AG09309 (cell line): ENCODE results near the gene WASF3.

Experiments used
- DNase-seq: peaks from one replicate; pipeline ENCODE4 v3.0.0-alpha.2; 2010; ENCODE audit warnings: low read depth
- H3K4me3 ChIP-seq: 2 replicates; pipeline ENCODE4 v1.5.1; 2011; ENCODE audit warnings: mild to moderate bottlenecking, low read depth, low read length, moderate library complexity; ENCODE audit not compliant: control insufficient read depth
- CTCF ChIP-seq: IDR thresholded peaks from 2 replicates; pipeline ENCODE4 v1.5.1; 2011; ENCODE audit warnings: mild to moderate bottlenecking, low read depth, low read length, inconsistent platforms; ENCODE audit not compliant: insufficient read depth, control insufficient read depth; ENCODE audit errors: missing control alignments

Gene WASF3

GRCh38 chr13:26555413-26555812 lies 2.1 kb upstream of the WASF3 start:
- TF ChIP-seq CTCF = no peak
- H3K4me3 ChIP-seq = no peak overlapping the region
- DNase-seq = no peak

DNA sequence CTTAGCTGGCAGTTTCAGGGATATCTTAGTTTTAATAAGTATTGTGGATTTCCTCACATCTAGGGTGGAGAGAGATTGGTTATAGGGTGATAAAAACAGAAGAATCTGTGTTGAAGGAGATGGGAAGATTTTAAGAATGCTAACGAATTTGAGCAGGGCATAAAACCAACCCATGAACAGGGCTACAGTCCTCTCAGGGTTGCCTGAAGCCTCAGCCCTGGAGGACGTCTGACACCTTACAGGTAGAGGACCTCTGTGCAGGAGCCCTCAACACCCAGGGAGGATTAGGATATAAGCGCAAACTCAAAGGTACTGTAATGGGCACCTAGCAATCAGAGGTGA lies 461 bp upstream of the WASF3 start:
- no peak for DNase-seq
- peak overlapping the region; percentile 47 for H3K4me3 ChIP-seq
- no peak for TF ChIP-seq CTCF

DNA sequence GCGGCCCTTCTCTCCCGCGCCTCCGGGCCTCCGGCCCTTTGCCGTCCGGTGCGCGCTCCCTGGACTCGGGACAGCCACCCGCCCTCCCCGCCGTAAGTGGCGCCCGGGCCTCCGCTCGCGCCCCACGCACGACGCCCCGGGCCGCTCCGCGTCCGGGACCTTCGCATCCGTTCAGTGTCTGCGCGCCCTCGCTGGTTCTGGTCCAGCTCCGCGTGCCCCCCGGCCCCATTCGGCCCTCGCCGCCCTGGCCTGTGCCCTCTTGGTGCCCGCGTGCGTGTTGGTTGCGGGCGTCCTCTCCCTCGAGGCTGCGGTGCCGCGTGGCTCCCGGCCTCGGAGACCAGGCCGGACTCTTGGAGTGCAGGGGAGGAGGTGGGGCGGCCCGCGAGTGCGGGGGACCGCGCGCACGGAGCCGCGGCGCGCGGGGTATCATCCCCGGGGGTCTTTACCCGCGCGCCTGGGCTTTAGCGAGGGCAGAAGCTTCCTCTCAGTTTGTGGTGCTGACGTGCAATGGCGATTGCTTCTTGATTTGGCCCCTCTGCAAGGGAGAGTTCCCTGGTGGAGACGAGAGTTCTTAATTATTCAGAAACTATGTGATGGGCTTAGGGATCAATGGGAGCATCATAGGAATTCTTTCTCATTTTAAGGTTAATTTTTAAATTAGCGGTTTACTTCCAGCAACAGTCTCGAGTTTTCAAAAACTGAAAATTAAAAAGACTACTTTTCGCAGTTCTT lies 757 bp downstream of the WASF3 start:
- DNase-seq = no peak
- peak overlapping the region; percentile 56 for H3K4me3 ChIP-seq
- no peak for TF ChIP-seq CTCF

DNA sequence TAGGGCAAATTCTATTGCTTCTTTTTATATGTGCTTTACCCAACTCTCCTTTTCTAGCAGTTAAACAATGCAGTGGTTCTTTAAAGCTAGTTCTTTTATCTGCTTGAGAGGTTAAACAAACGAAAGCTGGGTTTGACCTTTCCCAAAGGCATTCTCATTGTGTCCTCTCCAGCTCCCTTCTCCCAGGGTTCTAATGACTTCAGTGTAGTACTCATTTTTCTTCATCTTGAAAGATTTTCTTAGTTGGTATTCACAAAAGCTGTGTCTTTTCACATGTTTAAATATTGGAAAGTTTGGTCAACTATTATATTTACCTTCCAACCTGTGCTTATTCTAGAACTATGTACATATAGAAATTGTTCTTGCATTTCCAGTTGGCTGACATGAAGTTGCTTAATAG lies 1.5 kb downstream of the WASF3 start:
- no peak for TF ChIP-seq CTCF
- no peak for DNase-seq
- no peak overlapping the region for H3K4me3 ChIP-seq

GRCh38 chr13:26560456-26560855 lies 3.0 kb downstream of the WASF3 start:
- TF ChIP-seq CTCF = no peak
- no peak overlapping the region for H3K4me3 ChIP-seq
- no peak for DNase-seq

GRCh38 chr13:26561067-26561466 lies 3.6 kb downstream of the WASF3 start:
- no peak for DNase-seq
- no peak overlapping the region for H3K4me3 ChIP-seq
- TF ChIP-seq CTCF = no peak
